Measurements from ENCODE around the gene ZNF444. TPM values are rescaled to one million over a fixed set of nuclear protein-coding genes. Genes with fewer than 3 reads are reported as not detected.

Gene ZNF444
- total and polyA plus RNA-seq, 12 donors, result 7.2 to 66.3 (median 35.8) TPM

GRCh38 chr19:56144376-56144775 is 3.3 kb downstream of the ZNF444 start:
- intact Hi-C loops (cut with DNase I), result no loop called here
- WGBS, 4 donors, result 58 to 76% (median 70%) methylated on average over 6 of the region's 6 CpGs
- Histone ChIP-seq H3K4me3 (no peak overlapping the region), H3K27ac (no peak overlapping the region), H3K36me3 (replicated peaks in 1 of 2) (peaks cover 0 to 5% of the 10 kb centered on the region in 2 donors), H3K9me3 (replicated peaks in 1 of 3) (no peaks in the 10 kb centered on the region), H3K4me1 (replicated peaks in 1 of 2) (peaks cover 7 to 19% of the 10 kb centered on the region in 2 donors), H3K27me3 (no peaks in the 10 kb centered on the region)
- no peak for DNase-seq
- TF ChIP-seq, protein P1, sequence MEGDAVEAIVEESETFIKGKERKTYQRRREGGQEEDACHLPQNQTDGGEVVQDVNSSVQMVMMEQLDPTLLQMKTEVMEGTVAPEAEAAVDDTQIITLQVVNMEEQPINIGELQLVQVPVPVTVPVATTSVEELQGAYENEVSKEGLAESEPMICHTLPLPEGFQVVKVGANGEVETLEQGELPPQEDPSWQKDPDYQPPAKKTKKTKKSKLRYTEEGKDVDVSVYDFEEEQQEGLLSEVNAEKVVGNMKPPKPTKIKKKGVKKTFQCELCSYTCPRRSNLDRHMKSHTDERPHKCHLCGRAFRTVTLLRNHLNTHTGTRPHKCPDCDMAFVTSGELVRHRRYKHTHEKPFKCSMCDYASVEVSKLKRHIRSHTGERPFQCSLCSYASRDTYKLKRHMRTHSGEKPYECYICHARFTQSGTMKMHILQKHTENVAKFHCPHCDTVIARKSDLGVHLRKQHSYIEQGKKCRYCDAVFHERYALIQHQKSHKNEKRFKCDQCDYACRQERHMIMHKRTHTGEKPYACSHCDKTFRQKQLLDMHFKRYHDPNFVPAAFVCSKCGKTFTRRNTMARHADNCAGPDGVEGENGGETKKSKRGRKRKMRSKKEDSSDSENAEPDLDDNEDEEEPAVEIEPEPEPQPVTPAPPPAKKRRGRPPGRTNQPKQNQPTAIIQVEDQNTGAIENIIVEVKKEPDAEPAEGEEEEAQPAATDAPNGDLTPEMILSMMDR (IDR thresholded peaks at IDR 0.05), result no peak
- no peak for TF ChIP-seq POLR2A (IDR thresholded peaks at IDR 0.05)

DNA sequence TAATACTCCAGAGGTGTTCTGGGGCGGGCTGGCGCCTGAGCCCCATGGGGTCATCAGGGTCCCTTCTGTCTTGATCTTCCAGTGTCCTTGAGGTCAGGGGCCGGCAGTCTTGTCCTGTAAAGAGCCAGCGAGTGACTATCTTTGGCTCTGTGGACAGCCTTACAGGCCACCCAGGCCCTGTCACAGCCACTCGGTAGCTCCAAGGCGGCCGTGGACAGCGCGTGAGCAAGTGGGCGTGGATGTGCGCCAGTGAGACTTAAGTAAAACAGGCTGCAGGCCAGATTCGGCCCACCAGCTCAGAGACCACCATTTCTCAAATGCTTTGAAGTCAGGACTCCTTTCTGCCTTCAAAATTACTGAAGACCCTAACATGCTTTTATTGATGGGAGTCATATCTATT is 3.7 kb downstream of the ZNF444 start:
- Histone ChIP-seq H3K27me3 (no peaks in the 10 kb centered on the region), H3K36me3 (replicated peaks in 1 of 2) (peaks cover 0 to 5% of the 10 kb centered on the region in 2 donors), H3K27ac (no peak overlapping the region), H3K9me3 (replicated peaks in 1 of 3) (no peaks in the 10 kb centered on the region), H3K4me3 (no peak overlapping the region), H3K4me1 (replicated peaks in 1 of 2) (peaks cover 7 to 19% of the 10 kb centered on the region in 2 donors)
- WGBS, 4 donors, result 84 to 96% (median 89%) methylated on average over 8 to 12 of the region's 12 CpGs
- TF ChIP-seq, protein P1 (IDR thresholded peaks at IDR 0.05), result no peak
- TF ChIP-seq POLR2A (IDR thresholded peaks at IDR 0.05), result no peak
- no peak for DNase-seq
- intact Hi-C loops (cut with DNase I), result no loop called here

- no peak overlapping the region for H3K4me3 ChIP-seq
- DNase-seq, result no peak
- H3K27me3 ChIP-seq, result no peaks in the 10 kb centered on the region
- H3K36me3 ChIP-seq (replicated peaks in 1 of 2), result peaks cover 0 to 5% of the 10 kb centered on the region in 2 donors
- H3K27ac ChIP-seq, result no peak overlapping the region
- H3K9me3 ChIP-seq (replicated peaks in 1 of 3), result no peaks in the 10 kb centered on the region
- intact Hi-C loops (cut with DNase I), result no loop called here
- peaks cover 7 to 19% of the 10 kb centered on the region in 2 donors for H3K4me1 ChIP-seq (replicated peaks in 1 of 2)
- TF ChIP-seq, protein P1 (IDR thresholded peaks at IDR 0.05), result no peak
- no peak for TF ChIP-seq POLR2A (IDR thresholded peaks at IDR 0.05)
- 81 to 95% (median 90%) methylated on average over 8 to 10 of the region's 10 CpGs for WGBS, 4 donors
These were observed 4.6 kb downstream of the ZNF444 start for GRCh38 chr19:56145698-56146097.

DNA sequence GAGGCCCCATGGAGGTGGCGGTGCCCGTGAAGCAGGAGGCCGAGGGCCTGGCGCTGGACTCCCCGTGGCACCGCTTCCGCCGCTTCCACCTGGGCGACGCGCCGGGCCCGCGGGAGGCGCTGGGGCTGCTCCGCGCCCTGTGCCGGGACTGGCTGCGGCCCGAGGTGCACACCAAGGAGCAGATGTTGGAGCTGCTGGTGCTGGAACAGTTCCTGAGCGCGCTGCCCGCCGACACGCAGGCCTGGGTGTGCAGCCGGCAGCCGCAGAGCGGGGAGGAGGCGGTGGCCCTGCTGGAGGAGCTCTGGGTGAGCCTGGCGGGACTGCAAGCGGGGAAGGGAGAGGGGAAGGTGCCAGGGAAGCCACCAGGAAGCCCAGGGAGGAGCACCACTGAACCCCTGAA is 5.8 kb downstream of the ZNF444 start:
- peaks cover 7 to 17% of the 10 kb centered on the region in 2 donors for H3K4me1 ChIP-seq (replicated peaks in 1 of 2)
- intact Hi-C loops (cut with DNase I), result no loop called here

More for the DNA sequence above, 5.8 kb downstream of the ZNF444 start:
- TF ChIP-seq, protein P1 (IDR thresholded peaks at IDR 0.05), result no peak
- no peak for TF ChIP-seq POLR2A (IDR thresholded peaks at IDR 0.05)
- Histone ChIP-seq H3K27ac (peak overlapping the region in 2 of 5 donors; percentile 44 to 72), H3K27me3 (no peaks in the 10 kb centered on the region), H3K36me3 (replicated peaks in 1 of 2) (peaks cover 0 to 5% of the 10 kb centered on the region in 2 donors), H3K9me3 (replicated peaks in 1 of 3) (no peaks in the 10 kb centered on the region), H3K4me3 (no peak overlapping the region)
- WGBS, 4 donors, result 61 to 88% (median 70%) methylated on average over 11 to 31 of the region's 31 CpGs
- peak in 5 of 7 donors; percentile 47 to 62 (median 61) for DNase-seq
